Esophagus squamous epithelium (tissue), 5 donors: ENCODE results near the gene ATP11A. TPM values are rescaled to one million over a fixed set of nuclear protein-coding genes. Genes with fewer than 3 reads are reported as not detected.

Source experiments
- DNase-seq: peaks from one replicate; lab custom pipeline; 2025; lab: John Stamatoyannopoulos, UW
- H3K27ac ChIP-seq, 4 donors: fragments of 200-600 bp; sonication (generic); one replicate each; pipeline ENCODE4 v1.5.1; 2016 to 2019; ENCODE audit warnings: mild to moderate bottlenecking in 1 of 4
- H3K27me3 ChIP-seq, 4 donors: fragments of 200-600 bp; sonication (generic); 1 replicate in 3 of 4; 2 replicates in 1 of 4; pipeline versions ENCODE4 v1.5.1 to v1.6.0; 2017 to 2021; ENCODE audit warnings: antibody characterized with exemption in 1 of 4
- H3K36me3 ChIP-seq, 3 donors: fragments of 200-600 bp; sonication (generic); one replicate each; pipeline ENCODE4 v1.5.1; 2016 to 2019
- H3K4me1 ChIP-seq, 3 donors: fragments of 200-600 bp; sonication (generic); one replicate each; pipeline ENCODE4 v1.5.1; 2017 to 2019
- H3K4me3 ChIP-seq, 4 donors: fragments of 200-600 bp; sonication (generic); 1 replicate in 3 of 4; 2 replicates in 1 of 4; pipeline ENCODE4 v1.5.1; 2016 to 2019; ENCODE audit warnings: mild to moderate bottlenecking in 2 of 4, moderate library complexity in 1 of 4
- H3K9me3 ChIP-seq, 3 donors: fragments of 200-600 bp; sonication (generic); one replicate each; pipeline ENCODE4 v1.5.1; 2016 to 2019
- CTCF ChIP-seq, 6 experiments: fragments of 450-650 bp in 4 of 6; fragments of 200-600 bp in 2 of 6; sonication (generic) in 2 of 6; IDR thresholded peaks; one replicate each; pipeline ENCODE4 v1.5.1; 2016 to 2019; ENCODE audit warnings: antibody characterized with exemption in 6 of 6, mild to moderate bottlenecking in 4 of 6, moderate library complexity in 4 of 6
- POLR2A ChIP-seq, 4 donors: fragments of 450-650 bp; IDR thresholded peaks; one replicate each; pipeline ENCODE4 v1.6.1; 2017; ENCODE audit warnings: antibody characterized with exemption in 4 of 4, mild to moderate bottlenecking in 4 of 4, moderate library complexity in 3 of 4
- WGBS, 2 donors: methylation state at CpG; one replicate each; pipeline ENCODE4 v1.1.5; 2018; 5-methylcytosine and 5-hydroxymethylcytosine counted together
- intact Hi-C: fragments of 100-400 bp; cut with DNase I; formaldehyde crosslinking; loops from one replicate; pipeline ENCODE4 v1.15.0; 2022
- total RNA-seq, 4 donors: library from RNA; depleted of rRNA; stranded (reverse); fragments of >200 nt; gene quantifications; one replicate each; pipeline ENCODE4 v1.1.0, GENCODE V29; 2016
- donor health status: DM: yes; HTN: yes; CAD: no.

ATP11A gene
- total RNA-seq, 4 donors from 2014 or later, result 9.6 to 20.0 (median 16.1) TPM

- no peak for DNase-seq
- no peak overlapping the region for H3K4me3 ChIP-seq
- peaks cover 12 to 44% (median 19%) of the 10 kb centered on the region in 3 donors for H3K4me1 ChIP-seq
- H3K9me3 ChIP-seq, result no peaks in the 10 kb centered on the region
- H3K27ac ChIP-seq, result peak overlapping the region in 3 of 4 donors; percentile 90 to 98 (median 94)
- WGBS, 2 donors, result 89 to 91% methylated on average over 10 of the region's 10 CpGs
- intact Hi-C loops, result no loop called here
- no peaks in the 10 kb centered on the region for H3K27me3 ChIP-seq
- no peaks in the 10 kb centered on the region for H3K36me3 ChIP-seq
- TF ChIP-seq POLR2A (IDR thresholded peaks at IDR 0.05) (no peak), CTCF (IDR thresholded peaks at IDR 0.05) (no peak)
Measured at GRCh38 chr13:112687836-112688559, 1.8 kb upstream of the ATP11A start.

GRCh38 chr13:112688560-112689302, 1.1 kb upstream of the ATP11A start:
- DNase-seq, result no peak
- Histone ChIP-seq H3K36me3 (no peaks in the 10 kb centered on the region), H3K4me1 (peaks cover 12 to 52% (median 19%) of the 10 kb centered on the region in 3 donors), H3K9me3 (no peaks in the 10 kb centered on the region), H3K27ac (peak overlapping the region; percentile 84 to 98 (median 92)), H3K4me3 (peak overlapping the region; percentile 64 to 90 (median 80)), H3K27me3 (no peaks in the 10 kb centered on the region)
- intact Hi-C loops, result no loop called here
- TF ChIP-seq POLR2A (IDR thresholded peaks at IDR 0.05), result no peak
- no peak for TF ChIP-seq CTCF (IDR thresholded peaks at IDR 0.05)
- 58 to 60% methylated on average over 9 to 13 of the region's 15 CpGs for WGBS, 2 donors

GRCh38 chr13:112690283-112690929, 568 bp downstream of the ATP11A start:
- Histone ChIP-seq H3K36me3 (no peaks in the 10 kb centered on the region), H3K27me3 (no peaks in the 10 kb centered on the region), H3K4me1 (peaks cover 19 to 61% (median 24%) of the 10 kb centered on the region in 3 donors), H3K9me3 (no peaks in the 10 kb centered on the region), H3K27ac (peak overlapping the region; percentile 84 to 98 (median 92)), H3K4me3 (peak overlapping the region; percentile 64 to 90 (median 80))
- intact Hi-C loops, result no loop called here
- DNase-seq, result no peak
- WGBS, 2 donors, result 0% methylated on average over 4 of the region's 77 CpGs; no CpG with 5 or more reads in 1 of the 2 donors
- TF ChIP-seq CTCF (IDR thresholded peaks at IDR 0.05), result no peak
- TF ChIP-seq POLR2A (IDR thresholded peaks at IDR 0.05), result no peak

- Histone ChIP-seq H3K27me3 (no peaks in the 10 kb centered on the region), H3K9me3 (no peaks in the 10 kb centered on the region), H3K27ac (peak overlapping the region in 1 of 4 donors; percentile 90), H3K4me1 (peaks cover 19 to 53% (median 24%) of the 10 kb centered on the region in 3 donors), H3K36me3 (no peaks in the 10 kb centered on the region), H3K4me3 (peak overlapping the region in 3 of 4 donors; percentile 64 to 90 (median 86))
- intact Hi-C loops, result no loop called here
- no peak for DNase-seq
- WGBS, 2 donors, result 72 to 83% methylated on average over 11 of the region's 11 CpGs
- TF ChIP-seq POLR2A (IDR thresholded peaks at IDR 0.05) (no peak), CTCF (IDR thresholded peaks at IDR 0.05) (no peak)
Measured at GRCh38 chr13:112692104-112692503, 2.3 kb downstream of the ATP11A start.
